LNCAP (cell line): Measurements from ENCODE around the gene ASXL1.

ENCODE experiments used
- CTCF ChIP-seq: fragments of 450-650 bp; IDR thresholded peaks from 2 replicates; pipeline ENCODE4 v1.5.1; 2017; ENCODE audit warnings: mild to moderate bottlenecking

Gene ASXL1

GRCh38 chr20:32432277-32432676 is 74.1 kb downstream of the ASXL1 start:
- TF ChIP-seq CTCF: no peak

- TF ChIP-seq CTCF: no peak
Measured at GRCh38 chr20:32433311-32434021, 75.3 kb downstream of the ASXL1 start.

- TF ChIP-seq CTCF: no peak
Measured at GRCh38 chr20:32434434-32434833, 76.3 kb downstream of the ASXL1 start.

GRCh38 chr20:32435449-32436107 is 77.4 kb downstream of the ASXL1 start:
- no peak for TF ChIP-seq CTCF

- TF ChIP-seq CTCF: no peak
Measured at GRCh38 chr20:32436142-32436861, 78.2 kb downstream of the ASXL1 start.

GRCh38 chr20:32436968-32437367 is 78.8 kb downstream of the ASXL1 start:
- no peak for TF ChIP-seq CTCF

- TF ChIP-seq CTCF: no peak
Measured at GRCh38 chr20:32437391-32438074, 79.4 kb downstream of the ASXL1 start.
